ENCODE data around the gene FCRL6. TPM values are rescaled to one million over a fixed set of nuclear protein-coding genes. Genes with fewer than 3 reads are reported as not detected.

The FCRL6 gene
- total RNA-seq, 1 experiment from 2014 or later, result not detected

- intact Hi-C loops (cut with micrococcal nuclease; ENCODE audit: unreplicated experiment), result no loop called here
- Histone ChIP-seq H3K36me3 (ENCODE audit: control insufficient read depth, insufficient read depth, low read length) (no peaks in the 10 kb centered on the region), H3K4me3 (ENCODE audit: low read depth, low read length) (no peak overlapping the region), H3K27me3 (replicated peaks; ENCODE audit: control insufficient read depth, insufficient read depth, low read length) (no peaks in the 10 kb centered on the region), H3K9me3 (no peaks in the 10 kb centered on the region), H3K4me1 (peaks cover 5% of the 10 kb centered on the region)
- H3K4me1 Mint-ChIP-seq (ENCODE audit: low read depth, unreplicated experiment), result peaks cover 15% of the 10 kb centered on the region
- no peaks in the 10 kb centered on the region for H3K27me3 Mint-ChIP-seq (ENCODE audit: insufficient read depth, unreplicated experiment)
- no peak overlapping the region for H3K4me3 Mint-ChIP-seq (ENCODE audit: unreplicated experiment)
- no peaks in the 10 kb centered on the region for H3K36me3 Mint-ChIP-seq (ENCODE audit: insufficient read depth, unreplicated experiment)
- no peak for DNase-seq
- TF ChIP-seq, protein P1, sequence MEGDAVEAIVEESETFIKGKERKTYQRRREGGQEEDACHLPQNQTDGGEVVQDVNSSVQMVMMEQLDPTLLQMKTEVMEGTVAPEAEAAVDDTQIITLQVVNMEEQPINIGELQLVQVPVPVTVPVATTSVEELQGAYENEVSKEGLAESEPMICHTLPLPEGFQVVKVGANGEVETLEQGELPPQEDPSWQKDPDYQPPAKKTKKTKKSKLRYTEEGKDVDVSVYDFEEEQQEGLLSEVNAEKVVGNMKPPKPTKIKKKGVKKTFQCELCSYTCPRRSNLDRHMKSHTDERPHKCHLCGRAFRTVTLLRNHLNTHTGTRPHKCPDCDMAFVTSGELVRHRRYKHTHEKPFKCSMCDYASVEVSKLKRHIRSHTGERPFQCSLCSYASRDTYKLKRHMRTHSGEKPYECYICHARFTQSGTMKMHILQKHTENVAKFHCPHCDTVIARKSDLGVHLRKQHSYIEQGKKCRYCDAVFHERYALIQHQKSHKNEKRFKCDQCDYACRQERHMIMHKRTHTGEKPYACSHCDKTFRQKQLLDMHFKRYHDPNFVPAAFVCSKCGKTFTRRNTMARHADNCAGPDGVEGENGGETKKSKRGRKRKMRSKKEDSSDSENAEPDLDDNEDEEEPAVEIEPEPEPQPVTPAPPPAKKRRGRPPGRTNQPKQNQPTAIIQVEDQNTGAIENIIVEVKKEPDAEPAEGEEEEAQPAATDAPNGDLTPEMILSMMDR (IDR thresholded peaks at IDR 0.05; ENCODE audit: insufficient read depth in 1 of 2, low read depth in 1 of 2, low read length in 1 of 2, severe bottlenecking in 1 of 2, unreplicated experiment in 1 of 2), result no peak
- no peaks in the 10 kb centered on the region for H3K9me3 Mint-ChIP-seq (ENCODE audit: unreplicated experiment)
- CTCF ChIA-PET, result interaction anchor here (1.4 kb wide), 1 partner anchor 38 kb away, joined by 3 read pairs; no protein-coding TSS in a partner anchor
- no peak overlapping the region for H3K27ac Mint-ChIP-seq (ENCODE audit: unreplicated experiment)
- POLR2A ChIA-PET, result no interaction called here
- no TSS peak for BruUV-seq (replicated peaks)
Measured at GRCh38 chr1:159828176-159828575, 26.0 kb downstream of the FCRL6 start.

DNA sequence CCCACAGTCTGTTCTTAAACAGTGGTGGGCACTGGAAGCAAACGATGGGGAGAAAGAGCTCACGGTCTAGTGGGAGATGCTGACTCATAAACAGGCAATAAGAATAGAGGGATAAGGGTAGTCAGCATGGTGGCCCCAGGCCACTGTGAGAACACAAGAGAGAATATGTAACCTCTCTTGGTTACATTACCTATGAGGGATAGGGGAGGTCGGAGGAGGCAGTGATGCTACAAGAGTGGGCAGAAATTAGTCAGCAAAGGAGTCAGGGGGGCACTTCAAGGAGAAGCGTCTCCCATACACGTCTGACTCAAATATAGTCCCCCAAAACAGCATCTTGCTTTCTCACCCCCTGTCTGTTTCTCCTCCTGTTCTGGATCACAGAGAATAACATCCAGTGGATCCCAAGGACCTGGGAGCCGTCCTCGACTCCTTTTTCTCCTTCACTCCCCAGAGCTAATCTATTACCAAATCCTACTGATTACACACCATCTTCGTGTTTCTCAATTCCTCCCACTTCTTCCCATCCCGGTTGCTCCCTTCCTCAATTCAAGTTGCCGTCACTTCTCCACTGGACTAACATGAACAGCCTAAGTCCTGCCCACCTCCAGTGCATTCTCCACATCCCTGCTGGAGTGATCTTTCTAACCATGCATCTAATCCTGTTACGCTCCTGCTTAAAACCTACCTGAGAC lies 26.6 kb downstream of the FCRL6 start:
- DNase-seq, result no peak
- H3K9me3 ChIP-seq, result no peaks in the 10 kb centered on the region
- POLR2A ChIA-PET, result no interaction called here
- H3K36me3 Mint-ChIP-seq (ENCODE audit: insufficient read depth, unreplicated experiment), result no peaks in the 10 kb centered on the region
- no peak overlapping the region for H3K4me3 Mint-ChIP-seq (ENCODE audit: unreplicated experiment)
- intact Hi-C loops (cut with micrococcal nuclease; ENCODE audit: unreplicated experiment), result no loop called here
- no peaks in the 10 kb centered on the region for H3K9me3 Mint-ChIP-seq (ENCODE audit: unreplicated experiment)
- no peaks in the 10 kb centered on the region for H3K36me3 ChIP-seq (ENCODE audit: control insufficient read depth, insufficient read depth, low read length)
- TF ChIP-seq, protein P1 (IDR thresholded peaks at IDR 0.05; ENCODE audit: insufficient read depth in 1 of 2, low read depth in 1 of 2, low read length in 1 of 2, severe bottlenecking in 1 of 2, unreplicated experiment in 1 of 2), result no peak
- peaks cover 15% of the 10 kb centered on the region for H3K4me1 Mint-ChIP-seq (ENCODE audit: low read depth, unreplicated experiment)
- no peaks in the 10 kb centered on the region for H3K27me3 ChIP-seq (replicated peaks; ENCODE audit: control insufficient read depth, insufficient read depth, low read length)
- no peak overlapping the region for H3K27ac Mint-ChIP-seq (ENCODE audit: unreplicated experiment)
- CTCF ChIA-PET, result interaction anchor here (1.4 kb wide), 1 partner anchor 39 kb away, joined by 3 read pairs; no protein-coding TSS in a partner anchor
- no TSS peak for BruUV-seq (replicated peaks)
- H3K27me3 Mint-ChIP-seq (ENCODE audit: insufficient read depth, unreplicated experiment), result no peaks in the 10 kb centered on the region
- peaks cover 5% of the 10 kb centered on the region for H3K4me1 ChIP-seq
- no peak overlapping the region for H3K4me3 ChIP-seq (ENCODE audit: low read depth, low read length)

- ChIA-PET CTCF (interaction anchor here (1.4 kb wide), 1 partner anchor 39 kb away, joined by 3 read pairs; no protein-coding TSS in a partner anchor), POLR2A (no interaction called here)
- H3K4me3 Mint-ChIP-seq (ENCODE audit: unreplicated experiment), result no peak overlapping the region
- no peaks in the 10 kb centered on the region for H3K27me3 ChIP-seq (replicated peaks; ENCODE audit: control insufficient read depth, insufficient read depth, low read length)
- H3K4me1 Mint-ChIP-seq (ENCODE audit: low read depth, unreplicated experiment), result peaks cover 15% of the 10 kb centered on the region
- H3K9me3 Mint-ChIP-seq (ENCODE audit: unreplicated experiment), result no peaks in the 10 kb centered on the region
- no peaks in the 10 kb centered on the region for H3K9me3 ChIP-seq
- H3K27ac Mint-ChIP-seq (ENCODE audit: unreplicated experiment), result no peak overlapping the region
- no peaks in the 10 kb centered on the region for H3K36me3 ChIP-seq (ENCODE audit: control insufficient read depth, insufficient read depth, low read length)
- H3K4me3 ChIP-seq (ENCODE audit: low read depth, low read length), result no peak overlapping the region
- TF ChIP-seq, protein P1 (IDR thresholded peaks at IDR 0.05; ENCODE audit: insufficient read depth in 1 of 2, low read depth in 1 of 2, low read length in 1 of 2, severe bottlenecking in 1 of 2, unreplicated experiment in 1 of 2), result peak; percentile 18 to 50
- intact Hi-C loops (cut with micrococcal nuclease; ENCODE audit: unreplicated experiment), result no loop called here
- H3K36me3 Mint-ChIP-seq (ENCODE audit: insufficient read depth, unreplicated experiment), result no peaks in the 10 kb centered on the region
- H3K4me1 ChIP-seq, result peaks cover 5% of the 10 kb centered on the region; the same call in 1 of the 2 replicates
- DNase-seq, result peak in 1 of 2 experiments; percentile 30
- no peaks in the 10 kb centered on the region for H3K27me3 Mint-ChIP-seq (ENCODE audit: insufficient read depth, unreplicated experiment)
- no TSS peak for BruUV-seq (replicated peaks)
Measured at GRCh38 chr1:159829273-159829634, 27.1 kb downstream of the FCRL6 start.

Data from Caco-2 (cell line).